ENCODE results near the gene GALNT4. TPM values are rescaled to one million over a fixed set of nuclear protein-coding genes. Genes with fewer than 3 reads are reported as not detected.

The GALNT4 gene
- total RNA-seq, 1 donor from 2014 or later, result 3.3 TPM

- DNase-seq, result no peak
Observed at GRCh38 chr12:89529738-89530137, 5.1 kb upstream of the GALNT4 start.

- no peak for DNase-seq
Observed at GRCh38 chr12:89528434-89528833, 3.8 kb upstream of the GALNT4 start.

DNA sequence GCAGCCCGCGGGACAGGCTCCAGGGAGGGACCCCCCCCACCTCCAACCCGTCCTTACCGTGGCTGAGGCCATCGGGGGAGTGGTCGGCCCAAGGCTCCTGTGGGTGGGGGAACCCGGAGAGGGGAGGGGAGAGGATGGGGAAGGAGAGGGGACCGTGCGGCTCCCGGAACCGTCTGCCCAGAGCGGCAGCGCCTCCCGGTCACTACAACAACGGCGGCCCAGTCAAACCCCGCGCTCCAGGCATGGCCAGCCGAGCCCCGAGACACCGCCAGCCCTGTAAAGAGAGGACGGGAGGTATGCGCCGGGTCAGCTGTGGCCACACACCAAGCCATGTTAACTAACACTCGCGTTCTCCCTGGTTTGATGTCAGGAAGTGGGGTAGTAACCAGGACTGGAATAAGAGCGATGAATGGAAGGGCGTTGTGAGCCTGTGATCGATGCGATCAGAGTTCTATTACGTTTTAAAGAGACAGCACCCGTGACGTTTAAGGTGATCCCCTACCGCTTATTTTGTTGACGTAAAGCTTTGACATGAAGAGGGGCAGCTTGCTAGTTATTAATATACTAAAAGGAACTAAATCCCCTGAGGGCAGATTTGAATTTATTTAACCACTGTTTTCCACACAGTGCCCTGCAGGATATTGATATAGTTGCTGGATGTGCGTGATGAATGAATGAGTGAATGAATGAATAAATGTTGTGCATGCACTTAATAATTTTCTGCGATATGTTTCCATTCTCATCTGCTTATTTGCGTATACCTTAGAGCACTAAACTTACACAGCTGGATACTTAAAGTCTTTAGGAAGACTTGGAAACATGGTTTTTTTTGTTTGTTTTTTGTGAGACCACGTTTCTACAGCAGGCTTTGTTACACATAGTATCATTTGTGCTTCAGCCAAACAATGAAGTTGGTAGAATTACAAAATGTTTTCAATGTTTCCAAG lies 1.5 kb upstream of the GALNT4 start, which contains the start of gene POC1B:
Gene POC1B, minus strand, starts transcription at position 224 of the 947 bp plus-strand sequence. Its CDS starts 152 bp downstream, at position 72.
- DNase-seq, result peak; percentile 88

- no peak for DNase-seq
Observed at GRCh38 chr12:89525305-89525823, 768 bp upstream of the GALNT4 start.

GRCh38 chr12:89523843-89524540 lies 604 bp downstream of the GALNT4 start:
- no peak for DNase-seq

DNA sequence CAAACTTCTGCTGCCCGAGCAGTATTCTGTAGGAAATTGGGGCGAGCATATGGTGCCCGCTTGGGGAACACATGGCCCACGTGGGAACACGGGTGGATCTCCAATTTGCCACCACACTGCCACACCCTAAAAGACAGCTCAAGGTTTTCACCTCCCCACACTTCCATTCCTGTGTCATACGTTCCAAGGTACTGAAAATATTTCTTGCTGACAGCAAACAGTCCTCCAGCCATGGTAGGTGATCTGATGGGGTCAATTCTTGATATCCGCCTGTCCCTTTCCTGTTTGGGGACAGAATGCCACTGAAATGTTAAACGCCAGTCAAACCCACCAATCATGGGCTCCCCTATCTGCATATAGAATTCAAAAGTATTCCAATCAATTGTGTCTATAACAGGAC lies 1.2 kb downstream of the GALNT4 start:
- DNase-seq, result no peak

DNA sequence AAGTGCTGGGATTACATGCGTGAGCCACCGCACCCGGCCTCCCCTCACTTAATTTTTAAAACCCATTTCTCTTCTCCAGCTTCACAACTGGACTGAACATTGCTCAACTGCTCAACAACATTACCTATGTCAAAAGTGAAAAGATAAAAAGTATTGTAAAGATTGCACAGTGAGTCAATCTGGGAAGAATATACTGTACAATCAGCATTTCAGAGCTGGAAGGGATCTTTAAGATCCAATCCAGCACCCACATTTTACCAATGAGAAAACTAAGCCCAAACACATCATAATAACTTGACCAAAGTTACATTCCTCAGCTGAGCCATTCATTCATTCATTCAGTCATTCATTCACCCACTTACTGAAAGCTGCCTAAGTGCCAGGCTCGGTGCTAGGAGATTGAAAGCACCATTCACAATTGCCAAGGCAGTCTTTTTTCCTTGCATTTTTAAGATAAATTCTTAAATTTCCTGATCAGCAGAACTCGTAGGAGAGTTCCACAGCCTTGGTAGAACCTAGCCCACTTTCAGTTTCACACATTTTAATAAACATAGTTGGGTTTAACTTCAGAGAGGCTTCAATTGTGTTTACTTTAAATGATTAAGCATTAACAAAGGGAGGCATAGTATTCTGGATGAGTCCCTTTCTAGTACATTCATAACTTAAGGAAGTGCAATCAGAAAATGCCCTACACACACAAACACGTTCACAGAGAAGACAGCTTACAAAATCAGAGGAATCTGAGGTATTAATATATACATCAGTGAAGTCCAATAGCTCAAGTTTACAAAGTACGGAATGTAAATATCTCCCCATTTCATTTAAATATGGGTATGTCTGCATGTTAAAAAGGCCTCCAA lies 3.0 kb downstream of the GALNT4 start:
- DNase-seq, result no peak

GRCh38 chr12:89517720-89518119 lies 6.9 kb downstream of the GALNT4 start:
- DNase-seq, result no peak

DNA sequence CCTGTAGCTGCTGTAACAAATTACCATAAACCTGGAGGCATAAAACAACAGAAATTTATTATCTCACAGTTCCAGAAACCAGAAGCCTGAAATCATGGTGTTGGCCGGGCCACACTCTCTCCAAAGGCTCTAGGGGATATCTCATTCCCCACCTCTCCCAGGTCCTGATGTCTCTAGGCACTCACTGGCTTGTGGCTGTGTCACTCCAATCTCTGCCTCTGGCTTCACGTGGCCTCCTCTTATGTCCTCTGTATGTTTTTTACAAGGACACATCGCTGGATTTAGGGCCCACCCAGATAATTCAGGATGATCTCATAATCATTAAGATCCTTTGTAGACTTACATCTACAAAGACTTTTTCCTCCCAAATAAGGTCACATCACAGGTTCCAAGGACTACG lies 8.0 kb downstream of the GALNT4 start:
- no peak for DNase-seq

DNA sequence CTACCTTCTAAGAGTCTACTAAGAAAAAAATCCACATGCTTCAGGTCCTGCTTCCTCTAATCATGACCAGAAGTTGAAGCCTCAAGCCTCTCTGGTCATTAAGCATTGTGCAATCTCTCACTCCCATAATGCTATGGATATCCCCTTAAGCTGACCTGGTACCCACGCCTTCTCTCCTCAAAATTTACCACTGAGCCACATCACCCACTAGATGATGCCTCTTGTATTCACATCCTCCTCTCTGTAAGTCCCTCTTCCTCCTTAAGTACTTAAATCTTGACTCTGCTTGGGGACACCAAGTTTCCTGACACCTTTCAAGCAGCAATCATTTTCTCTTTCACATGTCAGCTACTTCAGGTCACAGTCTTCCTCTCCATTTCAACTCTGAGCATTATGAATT lies 9.8 kb downstream of the GALNT4 start:
- DNase-seq, result no peak

GRCh38 chr12:89513544-89513943 lies 11.1 kb downstream of the GALNT4 start:
- DNase-seq, result no peak

DNA sequence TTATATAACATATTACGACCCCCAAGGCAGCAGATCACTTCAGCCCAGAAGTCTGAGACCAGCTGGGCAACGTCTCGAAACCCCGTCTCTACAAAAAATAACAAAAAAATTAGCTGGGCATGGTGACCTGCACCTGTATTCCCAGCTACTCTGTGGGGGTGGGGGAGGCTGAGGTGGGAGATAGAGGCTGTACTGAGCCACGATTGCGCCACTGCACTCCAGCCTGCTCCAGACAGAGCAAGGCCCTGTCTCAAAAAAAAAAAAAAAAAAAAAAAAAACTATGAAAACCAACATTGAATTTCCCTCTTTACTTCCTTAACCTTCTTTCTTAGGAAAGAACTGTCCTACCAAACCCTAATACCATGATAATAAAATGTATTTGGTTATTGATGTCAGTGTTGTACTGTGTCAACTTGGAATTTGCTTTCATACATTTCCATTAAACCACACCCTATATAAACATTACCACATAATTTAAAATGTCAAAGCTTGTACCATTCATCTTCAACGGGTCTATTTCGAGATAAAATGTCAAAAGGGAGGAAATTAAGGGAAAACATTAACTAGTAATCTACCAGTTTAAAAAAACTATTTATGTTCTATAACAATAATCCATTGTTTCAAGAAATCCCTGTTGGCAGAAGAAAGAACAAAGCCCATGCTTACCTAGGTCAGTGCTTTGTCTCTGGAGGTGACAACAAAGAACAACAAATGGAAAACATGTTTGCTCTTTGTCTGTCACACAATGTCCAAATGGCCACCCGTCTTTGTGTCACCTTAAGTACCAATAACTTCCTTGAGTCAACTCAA lies 17.4 kb downstream of the GALNT4 start:
- no peak for DNase-seq

DNA sequence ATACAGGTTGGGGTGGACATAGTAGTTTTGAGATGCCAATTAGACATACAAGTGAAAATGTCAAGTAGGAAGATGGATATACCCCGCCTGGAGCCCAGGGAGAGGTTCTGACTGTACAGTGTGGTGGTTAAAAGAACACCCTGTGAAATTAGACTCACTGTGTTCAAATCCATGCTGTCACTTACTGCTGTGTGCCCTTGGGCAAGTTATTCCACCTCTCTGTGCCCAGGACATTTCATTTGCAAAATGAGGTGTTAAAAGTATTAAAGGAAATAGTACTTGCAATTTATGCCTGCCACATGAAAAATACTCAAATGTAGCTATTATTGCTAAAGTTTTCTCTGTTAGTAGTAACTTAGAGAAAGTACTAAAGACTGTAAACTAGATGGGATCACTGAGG lies 18.5 kb downstream of the GALNT4 start:
- no peak for DNase-seq

DNA sequence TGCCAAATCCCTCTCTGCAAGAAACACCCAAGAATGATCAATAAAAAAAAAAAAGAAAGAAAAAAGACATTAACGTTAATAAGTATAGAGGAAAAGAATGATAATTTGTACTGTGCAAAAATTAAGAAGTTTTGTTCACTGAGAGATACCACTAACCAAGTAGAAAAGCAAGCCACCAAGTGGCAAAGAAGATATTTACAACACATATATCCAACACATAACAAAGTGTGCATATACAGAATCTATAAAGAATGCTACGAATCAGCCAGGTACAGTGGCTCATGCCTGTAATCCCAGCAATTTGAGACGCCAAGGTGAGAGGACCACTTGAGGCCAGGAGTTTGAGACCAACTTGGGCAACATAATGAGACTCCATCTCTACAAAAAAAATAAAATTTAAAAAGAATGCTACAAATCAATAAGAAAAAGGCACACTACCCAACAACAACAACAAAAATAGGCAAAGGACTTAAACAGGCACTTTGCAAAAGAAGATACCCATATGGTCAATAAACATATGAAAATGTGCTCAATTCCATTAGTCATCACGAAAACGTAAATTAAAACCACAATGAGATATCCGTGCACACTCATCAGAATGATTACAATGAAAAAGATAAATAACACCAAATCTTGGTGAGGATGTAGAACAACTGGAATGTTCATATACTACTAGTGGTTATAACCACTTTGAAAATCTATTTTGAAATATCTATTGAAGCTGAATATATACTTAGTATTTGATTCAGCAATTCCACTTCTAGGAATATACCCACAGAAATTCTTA lies 19.8 kb downstream of the GALNT4 start:
- DNase-seq, result no peak

- DNase-seq, result no peak
Observed at GRCh38 chr12:89501793-89502192, 22.8 kb downstream of the GALNT4 start.

DNA sequence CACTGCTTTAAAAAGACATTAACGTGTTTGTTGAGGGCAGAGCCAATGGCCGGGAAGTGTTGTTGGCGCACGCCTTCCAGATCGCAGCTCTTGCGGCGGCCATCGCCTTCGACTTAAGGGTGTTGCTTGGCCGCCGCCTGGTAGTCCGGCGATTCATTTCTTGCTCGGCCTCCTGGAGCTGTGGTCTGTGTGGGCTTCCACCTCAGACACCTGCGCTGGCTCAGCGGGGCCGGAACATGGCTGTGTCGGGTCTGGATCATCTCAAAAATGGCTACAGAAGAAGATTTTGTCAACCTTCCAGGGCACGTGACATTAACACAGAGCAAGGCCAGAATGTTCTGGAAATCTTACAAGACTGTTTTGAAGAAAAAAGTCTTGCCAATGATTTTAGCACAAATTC lies 24.7 kb downstream of the GALNT4 start:
- DNase-seq, result no peak

DNA sequence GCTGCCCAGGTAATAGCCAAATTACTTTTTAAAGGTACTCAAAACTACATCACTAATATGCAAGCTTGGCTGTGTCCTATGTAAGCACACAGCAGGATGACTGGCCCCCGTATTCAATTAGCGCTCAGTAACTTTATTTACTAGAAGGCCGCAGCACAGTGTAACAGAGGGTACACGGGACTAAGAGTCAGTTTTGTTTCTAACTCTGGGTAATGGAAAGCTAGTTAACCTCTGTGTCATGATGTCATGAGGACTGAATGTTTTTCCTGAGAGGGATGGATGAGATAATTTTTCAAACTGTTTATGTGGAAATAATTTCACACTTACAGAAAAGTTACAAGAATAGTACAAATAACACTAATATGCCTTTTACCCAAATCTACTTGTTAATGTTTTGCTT lies 27.1 kb downstream of the GALNT4 start:
- DNase-seq, result no peak

DNA sequence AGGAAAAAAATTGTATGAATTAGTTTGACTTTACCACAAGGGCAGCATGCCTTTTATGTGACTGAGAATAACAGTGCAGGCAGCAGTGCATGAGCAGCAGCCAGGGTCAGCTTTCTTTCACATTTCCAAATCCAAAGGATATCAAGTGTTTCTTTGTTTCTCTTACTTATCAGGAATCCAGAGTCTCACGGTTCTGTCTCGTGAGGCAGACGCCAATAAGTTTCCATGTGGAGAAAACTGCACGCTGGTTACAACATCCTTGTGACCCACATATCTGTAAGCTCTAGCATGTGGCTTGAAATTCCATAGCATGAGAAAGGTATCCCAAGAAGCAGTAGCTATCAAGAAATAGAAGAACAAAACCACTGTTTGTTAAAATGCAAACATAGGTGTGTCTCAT lies 27.6 kb downstream of the GALNT4 start:
- DNase-seq, result no peak

DNA sequence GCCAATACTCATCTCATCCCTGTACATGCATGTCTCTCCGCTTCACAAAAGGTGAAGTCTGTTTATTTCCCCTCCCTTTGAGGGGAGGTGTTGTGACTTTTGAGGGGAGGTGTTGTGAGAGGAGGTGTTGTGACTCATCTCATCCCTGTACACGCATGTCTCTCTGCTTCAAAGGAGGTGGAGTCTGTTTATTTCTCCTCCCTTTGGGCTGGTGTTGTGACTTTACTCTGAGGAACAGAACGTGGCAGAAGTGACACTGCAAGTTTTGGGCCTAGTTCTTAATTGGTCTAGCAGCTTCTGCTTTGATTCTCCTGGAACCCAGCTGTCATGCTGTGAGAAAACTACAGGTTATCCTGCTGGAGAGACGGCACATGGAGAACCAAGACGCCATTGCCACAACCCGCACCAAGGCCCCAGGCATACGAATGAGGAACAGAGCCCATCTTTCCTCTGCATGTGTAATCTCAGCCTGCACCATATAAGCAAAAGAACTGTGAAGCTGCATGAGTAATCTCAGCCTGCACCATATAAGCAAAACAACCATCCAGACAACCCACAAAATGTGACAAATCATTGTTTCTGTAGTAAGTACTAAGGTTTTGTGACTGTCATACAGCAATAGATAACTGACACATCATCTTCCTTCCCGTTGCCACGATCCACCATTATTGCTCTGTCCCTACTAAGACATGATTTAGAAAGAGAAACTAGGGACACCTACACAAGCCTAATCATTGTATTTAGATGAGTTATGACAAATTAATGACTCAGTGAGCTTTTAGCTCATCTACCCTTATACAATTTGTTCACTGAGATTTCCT lies 30.0 kb downstream of the GALNT4 start:
- no peak for DNase-seq

Data from occipital lobe (tissue), 2 donors.